PC-3 (cell line): ENCODE data around the gene BNIP2. TPM values are rescaled to one million over a fixed set of nuclear protein-coding genes. Genes with fewer than 3 reads are reported as not detected.

Experiments used
- ATAC-seq: fragments of 200-7000 bp; cut with Tn5 transposase; 2 replicates; pipeline ENCODE4 v1.9.1; 2020; ENCODE audit warnings: mild to moderate bottlenecking, moderate library complexity
- BruUV-seq: library from RNA; stranded (reverse); fragments of 400-500 nt; replicated peaks from 2 replicates; lab custom pipeline; 2021; lab: Mats Ljungman, UMichigan
- CTCF ChIA-PET: fragments of 300-600 bp; sonication (Branson Sonifier 250); formaldehyde crosslinking; loops from one replicate; lab custom pipeline; 2022; ENCODE audit warnings: antibody characterized with exemption; lab: Charles Lee
- POLR2A ChIA-PET: fragments of 300-600 bp; sonication (Branson Sonifier 250); formaldehyde crosslinking; loops from one replicate; lab custom pipeline; 2022; ENCODE audit warnings: antibody characterized with exemption; ENCODE audit not compliant: unreplicated experiment; lab: Charles Lee
- DNase-seq: peaks from one replicate; pipeline ENCODE4 v3.0.0-alpha.2; 2015
- H2AFZ ChIP-seq: fragments of 300-600 bp; sonication (generic); 2 replicates; pipeline ENCODE4 v1.6.0; 2016; ENCODE audit warnings: antibody characterized with exemption, low read length
- H3F3A ChIP-seq: fragments of 300-600 bp; sonication (generic); one replicate; pipeline ENCODE4 v1.6.0; 2017; ENCODE audit warnings: antibody characterized with exemption, low read length, control low read depth, mild to moderate bottlenecking; ENCODE audit not compliant: unreplicated experiment
- H3K27ac ChIP-seq: fragments of 300-600 bp; sonication (generic); 2 replicates; pipeline ENCODE4 v1.5.1; 2016; ENCODE audit warnings: mild to moderate bottlenecking, low read length
- H3K27me3 ChIP-seq: fragments of 300-600 bp; sonication (generic); 2 replicates; pipeline ENCODE4 v1.6.1; 2016; ENCODE audit warnings: low read length, mixed read lengths
- H3K36me3 ChIP-seq: fragments of 300-600 bp; sonication (generic); 2 replicates; pipeline ENCODE4 v1.6.1; 2016; ENCODE audit warnings: low read depth, mixed run types, low read length, mixed read lengths
- H3K4me1 ChIP-seq: fragments of 300-600 bp; sonication (generic); 2 replicates; pipeline ENCODE4 v1.5.1; 2016; ENCODE audit warnings: low read length; ENCODE audit not compliant: insufficient read depth
- H3K4me2 ChIP-seq: fragments of 300-600 bp; sonication (generic); 2 replicates; pipeline ENCODE4 v1.6.0; 2016; ENCODE audit warnings: low read length
- H3K4me3 ChIP-seq: fragments of 300-600 bp; sonication (generic); 2 replicates; pipeline ENCODE4 v1.5.1; 2016; ENCODE audit warnings: mild to moderate bottlenecking, low read length, mixed read lengths
- H3K79me2 ChIP-seq: fragments of 300-600 bp; sonication (generic); 2 replicates; pipeline ENCODE4 v1.6.1; 2017; ENCODE audit warnings: low read length, mixed read lengths
- H3K9ac ChIP-seq: fragments of 300-600 bp; sonication (generic); 2 replicates; pipeline ENCODE4 v1.6.0; 2016; ENCODE audit warnings: mild to moderate bottlenecking, low read length
- H3K9me2 ChIP-seq: fragments of 300-600 bp; sonication (generic); replicated peaks from 2 replicates; pipeline ENCODE4 v1.6.1; 2016; ENCODE audit warnings: mixed run types, low read length, mixed read lengths
- H3K9me3 ChIP-seq: fragments of 300-600 bp; sonication (generic); 2 replicates; pipeline ENCODE4 v1.6.1; 2016; ENCODE audit warnings: low read length, mixed read lengths
- H4K20me1 ChIP-seq: fragments of 300-600 bp; sonication (generic); 2 replicates; pipeline ENCODE4 v1.6.1; 2016; ENCODE audit warnings: low read length, mixed read lengths
- CTCF ChIP-seq: fragments of 300-600 bp; sonication (generic); conservative IDR thresholded peaks from 2 replicates; pipeline ENCODE4 v1.5.1; 2017; ENCODE audit warnings: antibody characterized with exemption, low read depth, mild to moderate bottlenecking, low read length
- EZH2 ChIP-seq: fragments of 300-600 bp; sonication (generic); IDR thresholded peaks from one replicate; pipeline ENCODE4 v1.6.1; 2017; ENCODE audit warnings: antibody characterized with exemption, mild to moderate bottlenecking, low read length; ENCODE audit not compliant: unreplicated experiment
- EZH2phosphoT487 ChIP-seq: fragments of 300-600 bp; sonication (generic); IDR thresholded peaks from 2 replicates; pipeline ENCODE4 v1.6.1; 2018; ENCODE audit warnings: mild to moderate bottlenecking, antibody characterized with exemption, low read length, borderline replicate concordance
- intact Hi-C: fragments of 100-400 bp; cut with micrococcal nuclease; formaldehyde crosslinking; loops from 2 replicates; pipeline ENCODE4 v1.9.0; 2023
- total RNA-seq: library from RNA; depleted of rRNA; stranded (reverse); fragments of >200 nt; gene quantifications from 2 replicates; pipeline ENCODE4 v1.2.3, GENCODE V29; 2014

The BNIP2 gene
- total RNA-seq, 1 experiment from 2014 or later = 46.1 TPM

GRCh38 chr15:59656897-59657634 is 32.1 kb downstream of the BNIP2 start, which contains the start of gene GTF2A2:
TSS of gene GTF2A2 (minus strand) at chr15:59657515. CDS start at chr15:59652277, 5,238 bp downstream.
- Histone ChIP-seq H3K9me2 (no peaks in the 10 kb centered on the region), H3K9ac (peak within 1 kb of the TSS; percentile 89), H3K27ac (no peak within 1 kb of the TSS), H3K4me1 (peaks cover 11% of the 10 kb centered on the region), H3F3A (no peaks in the 10 kb centered on the region), H3K4me3 (peak within 1 kb of the TSS; percentile 97), H3K4me2 (peak within 1 kb of the TSS; percentile 91), H3K27me3 (no peaks in the 10 kb centered on the region), H3K9me3 (no peaks in the 10 kb centered on the region), H4K20me1 (peaks cover 6% of the 10 kb centered on the region; the same call in 1 of the 2 replicates), H2AFZ (peak within 1 kb of the TSS; percentile 66), H3K79me2 (peaks cover 51% of the 10 kb centered on the region), H3K36me3 (peaks cover 4% of the 10 kb centered on the region; the same call in 1 of the 2 replicates)
- CTCF ChIA-PET = no interaction called here
- DNase-seq (peak; percentile 92), ATAC-seq (peak; percentile 99)
- no TSS peak for BruUV-seq
- no peak for TF ChIP-seq EZH2
- no peak for TF ChIP-seq EZH2phosphoT487
- TF ChIP-seq CTCF = no peak
- intact Hi-C loops = no loop called here
- POLR2A ChIA-PET = interaction anchor here (0.6 to 0.7 kb wide), 2 partner anchors 668 to 886 kb away, joined by 4 read pairs; no protein-coding TSS in a partner anchor

DNA sequence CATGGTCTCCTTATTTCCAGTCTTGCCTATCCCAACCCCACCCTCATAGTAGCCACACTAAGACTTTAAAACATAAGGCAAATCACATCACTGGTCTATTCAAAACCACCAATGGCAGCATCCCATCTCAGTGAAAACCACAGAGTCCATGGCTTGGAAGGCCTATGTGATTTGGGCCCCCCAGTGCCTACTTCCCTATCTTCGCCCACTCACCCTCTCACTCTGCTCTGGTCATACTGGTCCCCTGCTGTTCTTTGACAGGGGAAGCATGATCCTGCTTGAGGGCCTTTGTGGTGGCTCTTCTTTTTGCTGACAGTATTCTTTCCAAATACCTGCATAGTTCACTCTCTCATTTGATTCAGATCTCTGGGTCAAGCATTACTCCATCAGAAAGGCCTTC is 35.1 kb downstream of the BNIP2 start:
- TF ChIP-seq CTCF (no peak), EZH2phosphoT487 (no peak), EZH2 (no peak)
- peaks cover 51% of the 10 kb centered on the region for H3K79me2 ChIP-seq
- ChIA-PET POLR2A (no interaction called here), CTCF (no interaction called here)
- H3K9ac ChIP-seq = no peak overlapping the region
- BruUV-seq = no TSS peak
- H3K4me2 ChIP-seq = no peak overlapping the region
- DNase-seq (no peak), ATAC-seq (no peak)
- H3K27me3 ChIP-seq = no peaks in the 10 kb centered on the region
- no peaks in the 10 kb centered on the region for H3F3A ChIP-seq
- no peak overlapping the region for H3K4me3 ChIP-seq
- intact Hi-C loops = no loop called here
- no peak overlapping the region for H2AFZ ChIP-seq
- no peaks in the 10 kb centered on the region for H3K9me3 ChIP-seq
- H3K27ac ChIP-seq = no peak overlapping the region
- no peaks in the 10 kb centered on the region for H3K9me2 ChIP-seq
- H3K36me3 ChIP-seq = peaks cover 7% of the 10 kb centered on the region
- peaks cover 11% of the 10 kb centered on the region for H3K4me1 ChIP-seq
- H4K20me1 ChIP-seq = peaks cover 6% of the 10 kb centered on the region; the same call in 1 of the 2 replicates

DNA sequence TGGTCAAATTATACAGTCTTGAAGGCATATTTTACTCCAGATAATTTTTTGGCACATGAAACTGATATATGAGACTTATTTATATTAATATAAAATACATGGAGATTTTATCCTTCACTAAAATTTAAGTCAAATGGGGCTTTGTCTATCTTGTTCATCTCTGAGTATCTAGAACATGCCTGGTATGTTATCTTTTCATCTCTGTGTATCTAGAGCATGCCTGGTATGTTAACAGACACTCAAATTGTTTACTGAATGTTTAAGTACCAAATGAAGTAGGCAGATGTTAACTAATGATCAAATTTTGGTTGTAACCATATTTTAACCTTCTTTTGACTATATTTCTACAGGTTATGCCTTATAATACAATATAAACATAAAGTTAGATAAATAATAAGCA is 39.5 kb downstream of the BNIP2 start:
- H3K9me2 ChIP-seq = no peaks in the 10 kb centered on the region
- intact Hi-C loops = no loop called here
- H3K9me3 ChIP-seq = no peaks in the 10 kb centered on the region
- H3K36me3 ChIP-seq = peaks cover 11% of the 10 kb centered on the region
- no peaks in the 10 kb centered on the region for H3K4me1 ChIP-seq
- H3K79me2 ChIP-seq = peaks cover 24% of the 10 kb centered on the region
- no peaks in the 10 kb centered on the region for H3F3A ChIP-seq
- no peak overlapping the region for H3K9ac ChIP-seq
- H4K20me1 ChIP-seq = no peaks in the 10 kb centered on the region
- no peak overlapping the region for H3K4me3 ChIP-seq
- no peaks in the 10 kb centered on the region for H3K27me3 ChIP-seq
- ChIA-PET POLR2A (no interaction called here), CTCF (no interaction called here)
- DNase-seq = no peak
- no peak overlapping the region for H3K27ac ChIP-seq
- no TSS peak for BruUV-seq
- no peak for ATAC-seq
- H3K4me2 ChIP-seq = no peak overlapping the region
- TF ChIP-seq EZH2 (no peak), CTCF (no peak), EZH2phosphoT487 (no peak)
- no peak overlapping the region for H2AFZ ChIP-seq
